Body of pancreas (tissue), 4 donors: ENCODE data around the gene GJD4.

Experiments used
- POLR2A ChIP-seq, 3 donors: fragments of 450-650 bp; IDR thresholded peaks; one replicate each; pipeline ENCODE4 v1.6.1; 2016; ENCODE audit warnings: antibody characterized with exemption in 3 of 3, mild to moderate bottlenecking in 2 of 3
- TF ChIP-seq, protein P1 (sequence below), 7 experiments: fragments of 450-650 bp in 4 of 7; fragments of 200-600 bp in 3 of 7; sonication (generic) in 3 of 7; IDR thresholded peaks; one replicate each; pipeline ENCODE4 v1.5.1; 2016 to 2019; ENCODE audit warnings: antibody characterized with exemption in 7 of 7

DNA sequence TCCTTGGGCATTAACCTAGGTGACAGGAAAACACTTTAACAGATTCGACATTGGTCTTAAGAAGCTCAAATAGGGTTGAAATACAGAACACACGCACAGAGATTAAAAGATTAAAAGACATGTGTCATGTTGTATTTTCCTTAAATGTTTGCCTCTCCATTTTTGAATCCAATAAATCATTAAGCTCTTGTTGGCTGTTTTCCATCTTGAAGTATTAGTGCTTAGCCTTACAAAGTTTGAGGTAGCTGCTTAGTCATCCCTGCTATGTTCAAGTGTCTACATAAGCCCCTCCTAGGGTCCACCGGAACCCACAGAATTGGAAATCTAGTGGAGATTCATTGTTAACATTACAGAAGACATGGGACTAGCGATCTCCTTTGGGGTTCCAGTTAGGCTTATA lies 12.7 kb upstream of the GJD4 start:
- TF ChIP-seq, protein P1, sequence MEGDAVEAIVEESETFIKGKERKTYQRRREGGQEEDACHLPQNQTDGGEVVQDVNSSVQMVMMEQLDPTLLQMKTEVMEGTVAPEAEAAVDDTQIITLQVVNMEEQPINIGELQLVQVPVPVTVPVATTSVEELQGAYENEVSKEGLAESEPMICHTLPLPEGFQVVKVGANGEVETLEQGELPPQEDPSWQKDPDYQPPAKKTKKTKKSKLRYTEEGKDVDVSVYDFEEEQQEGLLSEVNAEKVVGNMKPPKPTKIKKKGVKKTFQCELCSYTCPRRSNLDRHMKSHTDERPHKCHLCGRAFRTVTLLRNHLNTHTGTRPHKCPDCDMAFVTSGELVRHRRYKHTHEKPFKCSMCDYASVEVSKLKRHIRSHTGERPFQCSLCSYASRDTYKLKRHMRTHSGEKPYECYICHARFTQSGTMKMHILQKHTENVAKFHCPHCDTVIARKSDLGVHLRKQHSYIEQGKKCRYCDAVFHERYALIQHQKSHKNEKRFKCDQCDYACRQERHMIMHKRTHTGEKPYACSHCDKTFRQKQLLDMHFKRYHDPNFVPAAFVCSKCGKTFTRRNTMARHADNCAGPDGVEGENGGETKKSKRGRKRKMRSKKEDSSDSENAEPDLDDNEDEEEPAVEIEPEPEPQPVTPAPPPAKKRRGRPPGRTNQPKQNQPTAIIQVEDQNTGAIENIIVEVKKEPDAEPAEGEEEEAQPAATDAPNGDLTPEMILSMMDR (IDR thresholded peaks at IDR 0.05) = no peak
- TF ChIP-seq POLR2A (IDR thresholded peaks at IDR 0.05) = no peak
